Left cardiac atrium (tissue), 4 donors: ENCODE results near the gene ARRB1. TPM values are rescaled to one million over a fixed set of nuclear protein-coding genes. Genes with fewer than 3 reads are reported as not detected.
"Not testable (repeated sequence)": the region's sequence is repeated elsewhere in the genome, so short reads cannot be mapped to it uniquely, and the experiment has no call there.

Experiments
- ATAC-seq, 2 donors: fragments of 200-7000 bp; cut with Tn5 transposase; one replicate each; pipeline ENCODE4 v1.9.1; 2020; ENCODE audit warnings: mild to moderate bottlenecking in 2 of 2, moderate library complexity in 2 of 2
- DNase-seq: peaks from one replicate; pipeline ENCODE4 v3.0.0-alpha.2; 2020
- intact Hi-C, 2 donors: fragments of 100-400 bp; cut with DNase I; formaldehyde crosslinking; loops; one replicate each; pipeline versions ENCODE4 v1.14.1 to v1.15.1; 2022 to 2023
- total RNA-seq, 2 donors: library from RNA; stranded (reverse); fragmentation: NEBNext Ultra II Directional; extraction: Animal tissue kit (Norgen Biotek cat#: 25700); gene quantifications; one replicate each; pipeline ENCODE4 v1.2.1, GENCODE V29; 2021
- donor health status: DM: no; HTN: yes; CAD: no.
- donor health status: DM: no; HTN: yes; CAD: no; lungs with severe emphysema.
- donor health status: DM: yes; HTN: yes; CAD: no.
- donor health status: Dilated cardiomyopathy.

Gene ARRB1
- total RNA-seq, 2 donors from 2014 or later, result 28.4 to 39.4 TPM

DNA sequence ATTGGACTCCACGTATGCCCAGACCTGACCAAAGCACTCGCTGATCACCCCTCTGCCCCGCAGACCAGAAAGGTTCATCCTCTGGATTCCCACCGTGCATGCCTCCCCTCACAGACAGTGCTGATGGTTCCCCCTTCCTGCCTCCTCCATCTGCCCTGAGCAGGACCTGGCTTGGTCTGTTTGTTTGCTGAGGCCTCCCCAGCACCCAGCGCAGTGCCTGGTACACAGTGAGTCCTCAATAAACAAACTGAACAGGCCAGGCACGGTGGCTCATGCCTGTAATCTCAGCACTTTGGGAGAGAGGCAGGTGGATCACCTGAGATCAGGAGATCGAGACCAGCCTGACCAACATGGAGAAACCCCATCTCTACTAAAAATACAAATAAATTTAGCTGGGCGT is 24.2 kb upstream of the ARRB1 start:
- DNase-seq, result no peak
- ATAC-seq, result no peak
- intact Hi-C loops, result no loop called here

GRCh38 chr11:75374646-75375045 is 23.2 kb upstream of the ARRB1 start:
- DNase-seq (no peak), ATAC-seq (no peak)
- intact Hi-C loops, result no loop called here

- ATAC-seq, result no peak
Observed at GRCh38 chr11:75373201-75373600, 21.7 kb upstream of the ARRB1 start.

GRCh38 chr11:75371949-75372876 is 20.8 kb upstream of the ARRB1 start:
- peak in 1 of 2 donors; percentile 92 for ATAC-seq
- DNase-seq, result no peak
- intact Hi-C loops, result no loop called here

More at GRCh38 chr11:75373201-75373600, 21.7 kb upstream of the ARRB1 start:
- DNase-seq, result no peak
- intact Hi-C loops, result no loop called here

- intact Hi-C loops, result no loop called here
- DNase-seq (no peak), ATAC-seq (peak in 1 of 2 donors; percentile 42)
Observed at GRCh38 chr11:75369560-75370255, 18.2 kb upstream of the ARRB1 start.

- ATAC-seq, DNase-seq, intact Hi-C loops: not testable (repeated sequence)
Observed at GRCh38 chr11:75366826-75367225, 15.4 kb upstream of the ARRB1 start.

GRCh38 chr11:75365711-75366181 is 14.3 kb upstream of the ARRB1 start:
- intact Hi-C loops, result no loop called here
- DNase-seq (no peak), ATAC-seq (peak; percentile 65 to 92)

DNA sequence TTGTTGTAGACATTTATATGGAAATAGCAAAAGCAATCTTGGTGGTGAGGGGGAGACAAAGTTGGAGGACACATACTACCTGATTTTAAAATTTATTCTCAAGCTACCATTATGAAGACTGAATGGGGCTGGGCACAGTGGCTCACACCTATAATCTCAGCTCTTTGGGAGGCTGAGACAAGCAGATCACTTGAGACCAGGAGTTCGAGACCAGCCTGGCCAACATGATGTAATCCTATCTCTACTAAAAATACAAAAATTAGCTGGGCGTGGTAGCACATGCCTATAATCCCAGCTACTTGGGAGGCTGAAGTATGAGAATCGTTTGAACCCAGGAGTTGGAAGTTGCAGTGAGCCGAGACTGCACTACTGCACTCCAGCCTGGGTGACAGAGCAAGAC is 10.8 kb upstream of the ARRB1 start:
- DNase-seq, ATAC-seq, intact Hi-C loops: not testable (repeated sequence)

DNA sequence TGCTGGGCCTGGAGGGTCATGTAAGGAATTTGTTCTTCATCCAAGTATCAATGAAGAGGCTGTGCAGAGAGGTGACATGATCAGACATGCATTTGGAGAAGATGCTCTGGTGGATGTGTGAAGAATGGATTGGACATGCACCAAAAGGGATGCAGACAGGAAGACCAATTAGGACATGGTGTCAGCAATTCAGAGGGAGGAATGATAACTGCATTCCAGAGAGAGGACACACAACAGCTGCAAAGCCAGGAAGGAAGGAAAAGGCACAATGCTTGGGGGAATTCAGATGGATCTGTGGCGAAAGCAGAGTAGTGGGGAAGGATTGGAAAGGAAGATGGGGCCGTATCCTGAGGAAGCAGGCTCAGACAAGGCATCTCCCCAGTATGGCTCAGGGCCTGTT is 5.2 kb upstream of the ARRB1 start:
- ATAC-seq, result no peak

DNA sequence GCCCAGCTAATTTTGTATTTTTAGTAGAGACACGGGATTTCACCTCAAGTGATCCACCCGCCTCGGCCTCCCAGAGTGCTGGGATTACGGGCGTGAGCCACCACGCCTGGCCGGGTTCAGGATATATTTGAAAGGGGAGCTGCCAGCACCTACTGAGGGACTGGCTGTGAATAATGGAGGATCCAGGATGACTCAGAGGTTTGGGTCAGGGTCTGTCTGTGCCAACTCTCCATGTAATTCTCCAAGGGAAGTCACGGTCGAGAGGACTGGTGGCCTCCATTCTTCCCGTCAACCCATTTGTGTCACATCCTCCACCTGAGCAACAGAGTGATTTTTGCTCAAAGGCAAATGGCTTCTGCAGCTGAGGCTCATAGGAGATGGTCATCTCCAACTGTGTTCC is 3.6 kb upstream of the ARRB1 start:
- intact Hi-C loops, result no loop called here
- no peak for ATAC-seq
- no peak for DNase-seq

More for the DNA sequence above, 5.2 kb upstream of the ARRB1 start:
- no peak for DNase-seq
- intact Hi-C loops, result no loop called here

DNA sequence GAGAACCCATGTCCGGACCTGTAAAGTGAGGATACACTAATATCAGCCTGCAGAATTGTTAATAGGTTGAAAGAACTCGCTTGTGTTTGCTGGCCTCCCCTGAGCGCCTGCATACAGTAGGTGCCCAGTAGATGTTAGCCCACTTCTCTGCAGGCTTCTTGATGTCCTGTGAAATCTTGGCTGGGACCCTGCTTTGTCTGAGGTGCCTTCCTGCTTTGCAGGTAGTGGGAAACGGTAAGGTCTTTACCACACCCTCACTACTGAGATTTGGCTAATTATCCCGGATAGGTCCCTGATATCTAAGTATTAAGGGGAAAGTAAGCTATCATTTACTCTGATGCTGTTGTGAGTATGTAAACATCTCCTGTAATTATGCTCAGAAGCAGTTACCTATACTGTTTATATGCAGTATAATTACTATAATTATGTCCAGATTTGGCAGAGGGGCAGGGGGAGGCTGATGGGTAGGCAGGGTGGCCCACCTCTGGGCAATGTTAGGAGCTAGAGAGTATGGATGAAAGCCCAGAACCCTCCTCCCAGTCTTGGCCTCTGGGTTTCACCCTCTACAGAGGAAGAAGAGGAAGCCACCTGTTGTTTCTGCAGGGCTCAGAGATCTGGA is 1.2 kb upstream of the ARRB1 start:
- intact Hi-C loops, result no loop called here
- DNase-seq, result no peak

GRCh38 chr11:75351791-75352587 is 528 bp upstream of the ARRB1 start:
- intact Hi-C loops, result no loop called here
- ATAC-seq (peak; percentile 47 to 61), DNase-seq (peak; percentile 75)

More for the DNA sequence above, 1.2 kb upstream of the ARRB1 start:
- ATAC-seq, result no peak

GRCh38 chr11:75350743-75351540 is 519 bp downstream of the ARRB1 start:
- DNase-seq (peak; percentile 66), ATAC-seq (peak; percentile 12 to 42)
- intact Hi-C loops, result no loop called here

DNA sequence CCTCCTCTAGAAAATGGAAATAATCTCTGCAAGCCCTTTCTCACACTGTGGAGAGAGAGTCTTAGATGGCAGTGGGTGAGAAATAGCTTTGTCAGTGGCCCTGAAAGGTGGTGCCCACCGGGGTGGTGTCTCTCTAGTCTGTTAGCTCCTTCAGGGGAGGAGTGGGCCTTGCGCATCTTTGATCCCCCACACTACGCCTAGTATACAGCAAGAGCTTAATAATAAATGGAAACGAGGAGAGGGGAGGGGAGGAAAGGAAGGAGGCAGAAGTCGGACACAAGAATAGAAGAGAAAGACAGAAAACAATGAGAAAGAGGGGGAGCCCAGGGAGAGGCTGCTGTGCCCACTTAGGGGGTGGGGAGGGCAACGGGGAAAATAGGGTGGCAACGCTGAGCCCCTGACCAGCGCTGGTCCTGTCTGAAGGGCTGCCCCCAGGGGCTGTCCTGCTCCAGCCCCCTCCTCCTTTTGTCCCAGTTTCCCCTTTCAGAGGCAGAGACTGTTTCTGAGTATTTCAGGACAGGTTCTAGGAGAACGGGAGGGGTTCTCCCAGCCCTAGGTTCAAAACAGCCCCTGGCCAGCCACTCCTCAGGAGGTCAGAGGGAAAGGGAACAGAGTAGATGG is 1.2 kb downstream of the ARRB1 start:
- intact Hi-C loops, result no loop called here
- no peak for ATAC-seq
- DNase-seq, result no peak

DNA sequence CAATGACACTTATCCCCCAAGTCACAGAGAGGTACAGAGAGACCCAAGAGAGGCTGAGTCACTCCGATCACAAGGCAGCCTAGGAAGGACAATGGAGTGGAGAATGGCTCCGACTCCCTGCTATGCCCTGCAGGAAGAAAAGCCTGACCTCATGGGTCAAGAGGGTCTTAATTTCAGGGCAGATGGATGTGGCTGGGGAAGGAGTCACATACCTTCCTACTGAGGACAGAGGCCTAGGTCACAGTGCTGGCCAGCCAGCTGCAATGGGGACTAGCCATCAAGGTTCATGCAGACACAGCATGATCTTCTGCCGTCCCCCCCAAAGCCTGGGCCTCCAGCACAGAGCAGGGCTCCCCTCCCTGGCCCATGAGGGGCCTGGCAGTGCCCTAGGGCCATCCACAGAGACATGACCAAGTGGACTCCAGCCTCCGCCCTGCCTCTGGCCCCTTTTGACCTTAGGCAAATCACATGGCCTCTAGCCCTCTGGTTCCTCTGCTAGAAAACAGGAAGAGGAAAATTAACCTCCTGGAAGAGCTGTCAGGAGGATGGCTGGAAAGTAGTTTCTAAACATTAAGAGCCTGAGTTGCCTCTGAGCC is 1.8 kb downstream of the ARRB1 start:
- DNase-seq (peak; percentile 47), ATAC-seq (peak in 1 of 2 donors; percentile 4)
- intact Hi-C loops, result no loop called here

GRCh38 chr11:75347781-75348566 is 3.5 kb downstream of the ARRB1 start:
- DNase-seq (peak; percentile 72), ATAC-seq (peak in 1 of 2 donors; percentile 21)
- intact Hi-C loops, result no loop called here
